ENCODE measurements around the gene PFKFB4.

PFKFB4 gene

DNA sequence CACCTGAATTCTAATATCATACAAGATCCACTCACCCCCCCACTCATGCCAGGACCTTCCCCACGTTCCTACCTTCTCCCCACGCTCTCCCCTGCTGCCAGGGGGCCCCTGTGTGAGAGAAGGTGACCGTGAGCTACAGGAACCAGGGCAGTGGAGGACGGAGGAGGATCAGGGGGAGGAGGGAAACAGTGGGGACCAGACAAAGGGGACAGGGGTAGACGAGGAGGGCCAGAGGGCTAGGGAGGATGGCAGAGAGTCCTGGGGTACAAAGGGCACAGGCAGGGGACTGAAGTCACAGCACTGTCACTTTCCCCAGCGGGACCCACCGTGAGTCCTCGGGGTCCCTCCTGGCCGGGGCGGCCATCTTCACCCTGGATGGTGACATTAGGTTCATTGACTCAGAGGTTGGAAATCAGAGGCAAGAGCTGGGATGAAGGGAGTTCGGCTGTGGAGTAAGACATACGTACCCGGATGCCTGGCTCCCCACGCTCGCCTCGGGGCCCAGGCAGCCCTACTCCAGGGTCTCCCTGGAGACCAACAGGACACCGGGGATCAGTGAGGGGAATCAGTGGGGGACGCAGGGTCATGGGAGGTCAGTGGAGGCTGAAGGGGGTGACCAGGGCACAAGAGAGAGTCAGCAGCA lies 13.3 kb upstream of the PFKFB4 start:
- no peaks in the 10 kb centered on the region for H3K27me3 Mint-ChIP-seq (ENCODE audit: low read depth)
- peaks cover 6% of the 10 kb centered on the region for H3K4me1 Mint-ChIP-seq (ENCODE audit: low read depth)
- no peaks in the 10 kb centered on the region for H3K36me3 Mint-ChIP-seq (ENCODE audit: low read depth)
- H3K27ac Mint-ChIP-seq = no peak overlapping the region
- no peaks in the 10 kb centered on the region for H3K9me3 Mint-ChIP-seq
- H3K4me3 Mint-ChIP-seq = no peak overlapping the region

- H3K4me3 Mint-ChIP-seq = no peak overlapping the region
- H3K36me3 Mint-ChIP-seq (ENCODE audit: low read depth) = no peaks in the 10 kb centered on the region
- no peak overlapping the region for H3K27ac Mint-ChIP-seq
- H3K9me3 Mint-ChIP-seq = no peaks in the 10 kb centered on the region
- H3K27me3 Mint-ChIP-seq (ENCODE audit: low read depth) = no peaks in the 10 kb centered on the region
- peaks cover 6% of the 10 kb centered on the region for H3K4me1 Mint-ChIP-seq (ENCODE audit: low read depth)
These were observed 12.8 kb upstream of the PFKFB4 start for GRCh38 chr3:48569400-48569799.

GRCh38 chr3:48568476-48568875 lies 11.9 kb upstream of the PFKFB4 start:
- Mint-ChIP-seq H3K4me1 (ENCODE audit: low read depth) (peaks cover 6% of the 10 kb centered on the region), H3K9me3 (no peaks in the 10 kb centered on the region), H3K36me3 (ENCODE audit: low read depth) (no peaks in the 10 kb centered on the region), H3K27ac (no peak overlapping the region), H3K27me3 (ENCODE audit: low read depth) (no peaks in the 10 kb centered on the region), H3K4me3 (no peak overlapping the region)

- no peaks in the 10 kb centered on the region for H3K9me3 Mint-ChIP-seq
- H3K4me3 Mint-ChIP-seq = no peak overlapping the region
- no peaks in the 10 kb centered on the region for H3K27me3 Mint-ChIP-seq (ENCODE audit: low read depth)
- no peak overlapping the region for H3K27ac Mint-ChIP-seq
- peaks cover 6% of the 10 kb centered on the region for H3K4me1 Mint-ChIP-seq (ENCODE audit: low read depth)
- H3K36me3 Mint-ChIP-seq (ENCODE audit: low read depth) = no peaks in the 10 kb centered on the region
These were observed 10.9 kb upstream of the PFKFB4 start for GRCh38 chr3:48567500-48567899.

GRCh38 chr3:48567090-48567489 lies 10.5 kb upstream of the PFKFB4 start:
- no peaks in the 10 kb centered on the region for H3K36me3 Mint-ChIP-seq (ENCODE audit: low read depth)
- H3K27me3 Mint-ChIP-seq (ENCODE audit: low read depth) = no peaks in the 10 kb centered on the region
- H3K4me1 Mint-ChIP-seq (ENCODE audit: low read depth) = peaks cover 6% of the 10 kb centered on the region
- no peaks in the 10 kb centered on the region for H3K9me3 Mint-ChIP-seq
- H3K4me3 Mint-ChIP-seq = no peak overlapping the region
- no peak overlapping the region for H3K27ac Mint-ChIP-seq

GRCh38 chr3:48566401-48566760 lies 9.8 kb upstream of the PFKFB4 start:
- peaks cover 6% of the 10 kb centered on the region for H3K4me1 Mint-ChIP-seq (ENCODE audit: low read depth)
- H3K27ac Mint-ChIP-seq = no peak overlapping the region
- no peaks in the 10 kb centered on the region for H3K9me3 Mint-ChIP-seq
- H3K36me3 Mint-ChIP-seq (ENCODE audit: low read depth) = no peaks in the 10 kb centered on the region
- H3K27me3 Mint-ChIP-seq (ENCODE audit: low read depth) = no peaks in the 10 kb centered on the region
- no peak overlapping the region for H3K4me3 Mint-ChIP-seq

GRCh38 chr3:48565591-48566400 lies 9.2 kb upstream of the PFKFB4 start:
- Mint-ChIP-seq H3K4me1 (ENCODE audit: low read depth) (peaks cover 6% of the 10 kb centered on the region), H3K9me3 (no peaks in the 10 kb centered on the region), H3K36me3 (ENCODE audit: low read depth) (no peaks in the 10 kb centered on the region), H3K27ac (peak overlapping the region; percentile 52), H3K4me3 (no peak overlapping the region), H3K27me3 (ENCODE audit: low read depth) (no peaks in the 10 kb centered on the region)

DNA sequence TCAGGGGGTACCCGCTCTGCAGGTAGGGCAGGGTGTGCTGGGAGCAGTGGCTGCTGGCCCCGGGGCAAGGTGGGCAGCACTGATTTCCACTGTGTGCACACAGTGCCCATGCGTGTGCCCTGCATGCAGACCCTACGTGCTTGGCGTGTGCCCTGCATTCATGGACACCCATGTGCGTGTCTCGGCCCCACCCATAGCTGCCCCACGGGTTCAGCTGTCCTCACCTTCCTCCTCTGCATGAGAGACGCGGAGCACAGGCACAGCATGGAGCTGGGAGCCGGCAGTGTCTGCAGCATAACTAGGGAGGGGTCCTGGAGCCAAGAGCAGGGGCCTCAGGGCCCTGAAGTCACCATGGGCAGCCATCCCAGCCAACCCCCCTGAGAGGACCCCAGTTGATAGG lies 8.6 kb upstream of the PFKFB4 start:
- no peaks in the 10 kb centered on the region for H3K36me3 Mint-ChIP-seq (ENCODE audit: low read depth)
- peak overlapping the region; percentile 52 for H3K27ac Mint-ChIP-seq
- no peaks in the 10 kb centered on the region for H3K27me3 Mint-ChIP-seq (ENCODE audit: low read depth)
- H3K4me3 Mint-ChIP-seq = no peak overlapping the region
- H3K4me1 Mint-ChIP-seq (ENCODE audit: low read depth) = peaks cover 8% of the 10 kb centered on the region
- no peaks in the 10 kb centered on the region for H3K9me3 Mint-ChIP-seq

GRCh38 chr3:48564667-48565066 lies 8.1 kb upstream of the PFKFB4 start:
- H3K36me3 Mint-ChIP-seq (ENCODE audit: low read depth) = no peaks in the 10 kb centered on the region
- H3K27ac Mint-ChIP-seq = no peak overlapping the region
- no peaks in the 10 kb centered on the region for H3K9me3 Mint-ChIP-seq
- peaks cover 12% of the 10 kb centered on the region for H3K4me1 Mint-ChIP-seq (ENCODE audit: low read depth)
- H3K27me3 Mint-ChIP-seq (ENCODE audit: low read depth) = no peaks in the 10 kb centered on the region
- no peak overlapping the region for H3K4me3 Mint-ChIP-seq

- Mint-ChIP-seq H3K36me3 (ENCODE audit: low read depth) (no peaks in the 10 kb centered on the region), H3K27ac (no peak overlapping the region), H3K9me3 (no peaks in the 10 kb centered on the region), H3K27me3 (ENCODE audit: low read depth) (no peaks in the 10 kb centered on the region), H3K4me3 (no peak overlapping the region), H3K4me1 (ENCODE audit: low read depth) (peaks cover 12% of the 10 kb centered on the region)
These were observed 7.4 kb upstream of the PFKFB4 start for GRCh38 chr3:48564022-48564421.

GRCh38 chr3:48563382-48563918 lies 6.8 kb upstream of the PFKFB4 start, which contains the start of gene UCN2:
UCN2 (minus strand) TSS chr3:48563781; CDS start chr3:48563124, 657 bp downstream.
- H3K9me3 Mint-ChIP-seq = no peaks in the 10 kb centered on the region
- no peak within 1 kb of the TSS for H3K27ac Mint-ChIP-seq
- H3K36me3 Mint-ChIP-seq (ENCODE audit: low read depth) = no peaks in the 10 kb centered on the region
- no peak within 1 kb of the TSS for H3K4me3 Mint-ChIP-seq
- H3K27me3 Mint-ChIP-seq (ENCODE audit: low read depth) = no peaks in the 10 kb centered on the region
- H3K4me1 Mint-ChIP-seq (ENCODE audit: low read depth) = peaks cover 15% of the 10 kb centered on the region

DNA sequence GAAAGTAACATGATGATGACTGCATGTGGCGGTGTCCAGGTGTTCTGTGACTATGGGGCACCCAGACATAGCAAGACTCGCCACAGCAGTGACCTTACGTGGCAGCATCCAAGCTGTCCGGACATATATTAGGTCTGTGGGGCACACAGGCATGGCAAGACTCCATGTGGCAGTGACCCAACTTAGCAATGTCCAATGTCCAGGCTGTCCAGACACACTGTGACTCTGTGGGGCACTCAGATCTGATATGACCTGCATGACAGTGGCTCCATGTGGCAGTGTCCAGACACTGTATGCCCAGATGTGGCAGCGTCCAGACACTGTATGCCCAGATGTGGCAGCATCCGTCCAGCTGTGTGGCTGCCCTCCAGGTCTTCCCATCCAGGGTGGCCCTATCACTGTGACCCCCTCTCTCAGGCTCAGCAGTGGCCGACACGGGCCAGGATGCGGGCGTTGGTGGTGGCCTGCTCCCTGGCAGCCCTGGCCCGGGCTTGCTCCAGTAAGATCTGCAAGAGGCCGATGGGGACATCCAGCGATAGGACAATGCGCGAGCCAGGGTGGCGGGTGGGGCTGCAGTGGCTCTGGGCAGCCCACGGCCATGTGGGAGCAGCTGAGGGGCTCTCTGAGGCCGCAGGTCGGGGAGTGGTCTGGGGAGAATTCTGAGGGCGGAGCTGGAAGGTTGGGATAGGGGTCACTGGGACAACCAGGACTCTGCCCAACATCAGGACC lies 5.9 kb upstream of the PFKFB4 start:
- Mint-ChIP-seq H3K27ac (no peak overlapping the region), H3K4me1 (ENCODE audit: low read depth) (peaks cover 18% of the 10 kb centered on the region), H3K4me3 (no peak overlapping the region)

GRCh38 chr3:48561045-48561736 lies 4.6 kb upstream of the PFKFB4 start:
- Mint-ChIP-seq H3K4me1 (ENCODE audit: low read depth) (peaks cover 16% of the 10 kb centered on the region), H3K36me3 (ENCODE audit: low read depth) (peaks cover 2% of the 10 kb centered on the region), H3K9me3 (no peaks in the 10 kb centered on the region), H3K4me3 (no peak overlapping the region), H3K27me3 (ENCODE audit: low read depth) (no peaks in the 10 kb centered on the region), H3K27ac (no peak overlapping the region)

More for the DNA sequence above, 5.9 kb upstream of the PFKFB4 start:
- Mint-ChIP-seq H3K36me3 (ENCODE audit: low read depth) (no peaks in the 10 kb centered on the region), H3K27me3 (ENCODE audit: low read depth) (no peaks in the 10 kb centered on the region), H3K9me3 (no peaks in the 10 kb centered on the region)

DNA sequence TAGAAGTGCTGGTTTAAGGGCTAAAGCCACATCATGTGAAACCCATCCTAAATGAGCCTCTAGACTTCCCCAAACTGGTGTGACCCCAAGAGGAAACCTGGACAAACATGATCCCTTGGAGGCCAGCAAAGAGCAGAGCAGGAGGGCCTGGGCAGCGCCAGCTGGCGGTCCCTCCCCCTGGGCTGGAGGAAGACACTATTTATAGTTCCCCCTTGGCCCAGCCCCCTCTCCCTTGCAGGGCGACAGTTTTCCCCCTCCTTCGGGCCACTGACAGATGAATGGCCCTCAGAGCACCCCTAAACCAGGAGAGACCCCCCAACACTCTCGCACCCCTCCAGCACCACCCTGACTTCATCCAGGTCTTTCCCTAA lies 4.0 kb upstream of the PFKFB4 start:
- Mint-ChIP-seq H3K36me3 (ENCODE audit: low read depth) (peaks cover 2% of the 10 kb centered on the region), H3K27me3 (ENCODE audit: low read depth) (no peaks in the 10 kb centered on the region), H3K9me3 (no peaks in the 10 kb centered on the region), H3K27ac (no peak overlapping the region), H3K4me1 (ENCODE audit: low read depth) (peaks cover 19% of the 10 kb centered on the region), H3K4me3 (no peak overlapping the region)
